ENCODE results near the gene EHMT1. TPM values are rescaled to one million over a fixed set of nuclear protein-coding genes. Genes with fewer than 3 reads are reported as not detected.
"Not testable (repeated sequence)": the region's sequence is repeated elsewhere in the genome, so short reads cannot be mapped to it uniquely, and the experiment has no call there.

EHMT1 gene
- total RNA-seq, 1 donor from 2014 or later: 27.3 TPM

DNA sequence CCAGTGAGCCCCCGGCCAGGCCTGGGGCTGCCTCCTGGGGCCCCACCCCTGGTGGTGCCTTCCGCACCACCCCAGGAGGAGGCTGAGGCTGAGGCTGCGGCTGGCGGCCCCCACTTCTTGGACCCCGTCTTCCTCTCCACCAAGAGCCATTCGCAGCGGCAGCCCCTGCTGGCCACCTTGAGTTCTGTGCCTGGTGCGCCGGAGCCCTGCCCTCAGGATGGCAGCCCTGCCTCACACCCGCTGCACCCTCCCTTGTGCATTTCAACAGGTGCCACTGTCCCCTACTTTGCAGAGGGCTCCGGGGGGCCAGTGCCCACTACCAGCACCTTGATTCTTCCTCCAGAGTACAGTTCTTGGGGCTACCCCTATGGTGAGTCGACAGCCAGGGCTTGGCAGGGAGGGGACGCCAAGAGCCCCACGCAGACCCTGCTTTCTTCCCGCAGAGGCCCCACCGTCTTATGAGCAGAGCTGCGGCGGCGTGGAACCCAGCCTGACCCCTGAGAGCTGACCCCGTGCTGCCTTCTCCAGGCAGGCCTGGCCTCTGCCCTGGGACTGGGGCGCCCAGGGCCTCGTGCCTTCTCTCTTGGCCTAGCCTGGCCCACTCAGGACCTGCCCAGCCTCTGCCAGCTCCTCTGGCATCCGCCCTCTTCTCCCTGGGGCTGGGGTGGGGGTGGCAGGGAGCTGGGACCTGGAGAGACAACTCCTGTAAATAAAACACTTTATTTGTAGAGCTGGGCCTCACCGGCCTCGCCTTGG, 4.0 kb upstream of the EHMT1 start:
- no peak for DNase-seq (ENCODE audit: low read depth)

- DNase-seq (ENCODE audit: low read depth): no peak
Observed at GRCh38 chr9:137615387-137615871, 3.4 kb upstream of the EHMT1 start.

- peak; percentile 48 for DNase-seq (ENCODE audit: low read depth)
Observed at GRCh38 chr9:137619240-137620047, 639 bp downstream of the EHMT1 start.

GRCh38 chr9:137620048-137620405, 1.2 kb downstream of the EHMT1 start:
- DNase-seq (ENCODE audit: low read depth): no peak

DNA sequence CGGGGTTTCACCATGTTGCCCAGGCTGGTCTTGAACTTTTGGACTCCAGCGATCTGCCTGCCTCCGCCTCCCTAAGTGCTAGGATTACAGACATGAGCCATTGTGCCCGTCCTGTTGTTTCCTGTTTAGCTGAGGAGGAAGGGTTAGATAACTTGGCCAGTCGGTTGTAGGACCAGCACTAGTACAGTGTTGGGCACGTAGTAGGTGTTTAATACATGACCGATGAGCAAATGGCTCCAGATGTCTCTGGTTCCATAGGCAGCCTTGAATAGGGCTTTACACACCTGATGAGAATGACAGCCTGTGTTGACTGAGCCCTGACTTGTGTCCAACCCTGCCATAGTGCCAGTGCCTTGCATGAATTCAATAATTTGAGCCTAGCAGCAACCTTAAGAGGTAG, 1.8 kb downstream of the EHMT1 start:
- no peak for DNase-seq (ENCODE audit: low read depth)

DNA sequence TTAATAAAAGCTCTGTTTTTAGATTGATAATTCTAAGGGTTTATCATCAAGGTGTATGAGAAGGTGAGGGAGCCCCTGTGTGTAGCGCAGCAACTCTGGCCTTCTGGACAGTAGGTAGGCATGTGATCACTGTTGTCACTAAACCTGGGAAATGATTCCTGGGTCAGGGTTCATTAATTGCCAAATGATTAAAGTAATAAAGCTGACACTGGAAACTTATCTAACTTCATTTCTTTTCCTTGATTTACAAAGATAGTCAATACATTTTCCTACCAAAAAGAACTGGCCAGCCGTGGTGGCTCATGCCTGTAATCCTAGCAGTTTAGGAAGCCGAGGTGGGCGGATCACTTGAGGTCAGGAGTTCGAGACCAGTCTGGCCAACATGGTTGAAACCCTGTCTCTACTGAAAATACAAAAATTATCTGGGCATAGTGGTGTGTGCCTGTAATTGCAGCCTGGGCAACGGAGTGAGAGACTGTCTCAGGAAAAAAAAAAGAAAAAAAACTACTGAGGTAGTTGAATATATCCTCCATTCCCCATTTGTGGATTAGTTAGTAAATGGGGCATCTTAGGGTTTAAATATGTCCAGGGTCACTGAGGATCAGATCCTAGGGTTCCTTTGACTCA, 2.4 kb downstream of the EHMT1 start:
- DNase-seq (ENCODE audit: low read depth): peak; percentile 31

- not testable (repeated sequence) for DNase-seq (ENCODE audit: low read depth)
Observed at GRCh38 chr9:137622211-137622610, 3.4 kb downstream of the EHMT1 start.

GRCh38 chr9:137626464-137626863, 7.7 kb downstream of the EHMT1 start:
- DNase-seq (ENCODE audit: low read depth): no peak

DNA sequence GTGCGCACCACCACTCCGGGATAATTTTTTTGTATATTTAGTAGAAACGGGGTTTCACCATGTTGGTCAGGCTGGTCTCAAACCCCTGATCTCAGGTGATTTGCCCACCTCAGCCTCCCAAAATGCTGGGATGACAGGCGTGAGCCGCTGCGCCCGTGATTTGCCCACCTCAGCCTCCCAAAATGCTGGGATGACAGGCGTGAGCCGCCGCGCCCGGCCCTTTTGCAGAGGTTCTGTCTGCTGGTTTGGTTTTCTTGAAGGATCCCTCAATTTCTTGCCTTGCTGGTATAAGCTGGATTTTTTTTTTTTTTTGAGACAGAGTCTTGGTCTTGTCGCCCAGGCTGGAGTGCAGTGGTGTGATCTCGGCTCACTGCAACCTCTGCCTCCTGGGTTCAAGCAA, 8.6 kb downstream of the EHMT1 start:
- not testable (repeated sequence) for DNase-seq (ENCODE audit: low read depth)

GRCh38 chr9:137630126-137630525, 11.3 kb downstream of the EHMT1 start:
- DNase-seq (ENCODE audit: low read depth): no peak

GRCh38 chr9:137630679-137631078, 11.9 kb downstream of the EHMT1 start:
- DNase-seq (ENCODE audit: low read depth): no peak

DNA sequence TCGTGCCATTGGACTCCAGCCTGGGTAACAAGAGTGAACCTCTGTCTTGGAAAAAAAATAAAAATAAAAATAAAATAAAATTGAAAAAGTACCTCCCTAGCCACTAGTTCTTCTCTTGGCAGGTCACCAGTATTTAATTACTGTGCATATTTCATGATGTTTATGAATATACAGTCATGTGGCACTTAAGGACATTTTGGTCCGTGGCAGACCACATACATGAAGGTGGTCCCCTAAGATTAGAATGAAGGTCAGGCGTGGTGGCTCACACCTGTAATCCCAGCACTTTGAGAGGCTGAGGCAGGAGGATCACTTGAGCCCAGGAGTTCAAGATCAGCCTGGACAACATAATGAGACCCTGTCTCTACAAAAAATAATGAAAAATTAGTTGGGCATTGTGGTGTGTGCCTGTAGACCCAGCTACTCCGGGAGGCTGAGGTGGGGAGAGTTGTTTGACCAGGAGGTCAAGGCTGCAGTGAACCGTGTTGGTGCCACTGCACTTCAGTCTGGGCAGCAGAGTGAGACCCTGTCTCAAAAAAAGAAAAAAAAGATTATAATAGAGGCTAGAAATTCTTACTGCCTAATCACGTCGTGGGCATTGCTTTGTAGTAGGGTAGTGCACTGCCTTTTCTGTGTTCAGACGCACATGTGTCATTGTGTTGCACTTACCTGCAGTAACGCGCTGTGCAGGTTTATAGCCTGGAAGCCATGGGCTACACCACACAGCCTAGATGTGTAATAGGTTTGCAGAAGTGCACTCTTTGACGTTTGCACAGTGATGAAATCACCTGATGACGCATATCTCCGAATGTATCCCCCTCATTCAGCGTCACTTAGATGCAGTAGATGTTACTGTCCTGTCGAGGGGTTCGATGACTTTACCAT, 12.8 kb downstream of the EHMT1 start:
- DNase-seq (ENCODE audit: low read depth): no peak

DNA sequence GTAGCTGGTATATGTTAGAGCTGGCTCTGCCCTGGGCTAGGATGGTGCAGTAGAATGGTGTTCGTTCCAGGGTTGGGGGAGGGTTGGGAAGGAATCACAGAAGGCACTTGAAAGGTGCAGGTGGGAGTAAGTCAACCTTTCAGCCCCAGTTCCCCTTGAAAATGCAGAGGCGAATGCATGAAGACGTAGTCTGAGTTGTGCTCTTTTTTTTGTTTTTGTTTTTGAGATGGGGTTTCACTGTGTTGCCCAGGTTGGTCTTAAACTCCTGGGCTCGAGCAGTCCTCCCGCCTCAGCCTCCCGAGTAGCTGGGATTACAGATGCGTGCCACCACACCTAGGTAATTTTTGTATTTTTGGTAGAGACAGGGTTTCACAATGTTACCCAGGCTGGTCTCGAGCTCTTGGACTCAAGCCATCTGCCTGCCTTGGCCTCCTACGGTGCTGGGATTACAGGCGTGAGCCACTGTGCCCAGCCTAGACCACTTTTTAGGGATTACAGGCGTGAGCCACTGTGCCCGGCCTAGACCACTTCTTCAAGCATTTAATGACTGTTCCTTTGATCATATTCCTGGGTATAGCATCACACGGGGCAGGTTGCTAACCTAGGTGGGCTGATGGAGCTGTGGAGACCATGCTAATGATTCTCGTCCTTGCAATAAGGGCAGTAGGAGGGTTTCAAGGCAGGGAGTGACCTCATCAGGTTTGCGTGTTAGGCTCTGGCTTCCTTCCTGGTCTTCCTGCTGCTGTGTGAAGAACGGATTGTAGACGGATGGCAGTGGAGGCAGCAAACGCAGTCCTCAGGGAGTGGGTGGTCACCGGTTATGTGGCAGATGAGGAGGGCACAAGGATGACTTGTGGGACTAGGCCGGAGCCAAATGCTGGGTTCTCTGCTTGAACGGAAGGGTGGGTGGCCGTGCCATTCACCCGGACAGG, 13.7 kb downstream of the EHMT1 start:
- DNase-seq (ENCODE audit: low read depth): peak; percentile 41

DNA sequence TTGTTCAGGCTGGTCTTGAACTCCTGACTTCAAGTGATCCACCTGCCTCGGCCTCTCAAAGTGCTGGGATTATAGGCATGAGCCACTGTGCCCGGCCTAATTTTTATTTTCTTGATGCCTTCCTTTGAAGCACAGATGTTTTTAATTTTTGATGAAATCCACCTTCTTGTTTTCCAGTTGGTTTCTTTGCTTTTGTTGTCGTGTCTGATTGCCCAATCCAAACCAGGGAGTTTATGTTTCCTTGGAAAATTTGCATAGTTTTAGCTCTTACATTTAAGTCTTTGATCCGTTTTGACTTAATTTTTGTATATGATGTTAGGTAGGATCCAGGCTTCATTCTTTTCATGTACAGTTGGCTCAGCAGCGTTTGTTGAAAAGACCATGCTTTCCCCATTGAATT, 15.2 kb downstream of the EHMT1 start:
- DNase-seq (ENCODE audit: low read depth): no peak

DNA sequence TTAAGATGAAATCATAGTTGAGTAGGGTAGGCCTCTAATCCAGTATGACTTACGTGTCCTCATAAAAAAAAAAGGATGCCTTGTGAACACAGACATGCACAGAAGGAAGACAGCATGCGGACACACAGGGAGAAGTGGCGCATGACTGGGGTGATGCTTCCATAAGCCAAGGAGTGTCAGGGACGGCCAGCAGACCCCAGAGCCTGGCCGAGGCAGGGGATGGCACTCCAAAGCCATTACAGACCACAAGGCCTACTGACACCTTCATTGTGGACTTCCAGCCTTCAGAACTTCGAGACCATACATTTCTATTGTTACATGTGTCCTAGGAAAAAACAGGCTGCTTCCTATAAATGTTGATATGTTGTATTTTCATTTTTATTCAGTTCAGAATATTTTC, 19.9 kb downstream of the EHMT1 start:
- no peak for DNase-seq (ENCODE audit: low read depth)

GRCh38 chr9:137639303-137640051, 20.7 kb downstream of the EHMT1 start:
- no peak for DNase-seq (ENCODE audit: low read depth)

DNA sequence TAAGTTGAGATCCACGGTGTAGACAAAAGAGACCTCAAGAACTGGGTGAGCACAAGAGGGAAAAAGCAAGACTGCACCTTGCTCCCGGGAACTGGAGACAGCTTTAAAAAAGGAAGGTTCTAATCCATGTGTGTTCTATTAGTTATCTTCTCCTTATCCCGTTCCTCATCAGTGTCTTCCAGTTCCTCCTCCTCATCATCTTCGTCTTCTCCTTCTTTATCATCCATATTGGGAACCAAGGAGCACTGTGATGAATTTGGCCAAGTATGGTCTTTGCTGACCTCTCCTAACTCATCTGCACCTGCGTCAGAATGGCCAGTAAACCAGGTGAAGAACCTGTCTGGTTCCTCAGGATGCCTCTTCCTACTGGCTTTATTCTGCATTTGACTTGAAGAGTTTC, 22.1 kb downstream of the EHMT1 start:
- DNase-seq (ENCODE audit: low read depth): no peak

DNA sequence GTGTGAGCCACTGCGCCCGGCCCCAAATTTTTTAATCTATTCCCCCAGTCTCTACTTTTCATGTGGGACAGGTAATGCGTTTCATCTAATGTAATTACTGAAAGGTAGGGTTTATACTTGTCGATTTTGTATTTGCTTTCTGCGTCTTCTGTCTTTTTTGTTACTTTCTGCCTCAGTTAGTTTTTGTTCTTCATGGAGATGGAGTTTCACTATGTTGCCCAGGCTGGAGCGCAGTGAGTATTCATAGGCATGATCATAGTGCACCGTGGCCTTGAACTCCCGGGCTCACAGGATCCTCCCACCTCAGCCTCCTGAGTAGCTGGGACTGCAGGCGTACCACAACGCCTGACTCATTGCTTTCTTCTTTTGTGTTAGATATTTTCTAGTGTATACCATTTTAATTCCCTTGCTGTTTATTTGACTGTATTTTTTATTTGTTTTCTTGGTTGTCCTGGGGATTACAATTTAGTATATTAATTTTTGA, 23.4 kb downstream of the EHMT1 start:
- DNase-seq (ENCODE audit: low read depth): no peak

- no peak for DNase-seq (ENCODE audit: low read depth)
Observed at GRCh38 chr9:137642892-137643291, 24.1 kb downstream of the EHMT1 start.

Data from myocyte (in vitro differentiated cells).